GM19468 (cell line): ENCODE measurements around the gene DCANP1.

Source experiments
- ATAC-seq: cut with Tn5 transposase; IDR thresholded peaks from one replicate; pipeline ENCODE4 v1.9.1; 2021; ENCODE audit warnings: mild to moderate bottlenecking, moderate library complexity, moderate number of reproducible peaks; ENCODE audit not compliant: unreplicated experiment; ENCODE audit errors: extremely low read depth

Gene DCANP1

GRCh38 chr5:135481387-135481786, 34.2 kb upstream of the DCANP1 start:
- ATAC-seq: no peak

- ATAC-seq: no peak
Measured at GRCh38 chr5:135480511-135480910, 33.4 kb upstream of the DCANP1 start.

GRCh38 chr5:135478938-135479337, 31.8 kb upstream of the DCANP1 start:
- ATAC-seq: no peak

GRCh38 chr5:135477613-135478066, 30.5 kb upstream of the DCANP1 start:
- ATAC-seq: no peak

- ATAC-seq: no peak
Measured at GRCh38 chr5:135476615-135477581, 29.8 kb upstream of the DCANP1 start.

GRCh38 chr5:135473956-135474670, 27.0 kb upstream of the DCANP1 start:
- no peak for ATAC-seq

GRCh38 chr5:135472141-135472540, 25.0 kb upstream of the DCANP1 start:
- no peak for ATAC-seq

GRCh38 chr5:135471726-135472125, 24.6 kb upstream of the DCANP1 start:
- no peak for ATAC-seq

GRCh38 chr5:135469911-135470310, 22.8 kb upstream of the DCANP1 start:
- no peak for ATAC-seq

GRCh38 chr5:135468541-135468940, 21.4 kb upstream of the DCANP1 start:
- ATAC-seq: no peak

GRCh38 chr5:135467871-135468485, 20.8 kb upstream of the DCANP1 start:
- ATAC-seq: no peak

- no peak for ATAC-seq
Measured at GRCh38 chr5:135467051-135467625, 20.0 kb upstream of the DCANP1 start.

- ATAC-seq: no peak
Measured at GRCh38 chr5:135466178-135467050, 19.3 kb upstream of the DCANP1 start.

GRCh38 chr5:135465391-135466122, 18.4 kb upstream of the DCANP1 start:
- ATAC-seq: no peak

GRCh38 chr5:135462304-135462703, 15.2 kb upstream of the DCANP1 start:
- peak; percentile 40 for ATAC-seq

GRCh38 chr5:135461481-135462151, 14.5 kb upstream of the DCANP1 start:
- ATAC-seq: no peak

- ATAC-seq: no peak
Measured at GRCh38 chr5:135460246-135461033, 13.3 kb upstream of the DCANP1 start.
